H1 (cell line): ENCODE data around the gene POLL. TPM values are rescaled to one million over a fixed set of nuclear protein-coding genes. Genes with fewer than 3 reads are reported as not detected.

Experiments
- CTCF ChIA-PET: fragments of 300-600 bp; sonication (Branson Sonifier 250); formaldehyde crosslinking; loops from one replicate; lab custom pipeline; 2021; ENCODE audit not compliant: partially characterized antibody; lab: Charles Lee
- POLR2A ChIA-PET: fragments of 300-600 bp; sonication (Branson Sonifier 250); formaldehyde crosslinking; loops from one replicate; lab custom pipeline; 2021; ENCODE audit warnings: inconsistent platforms; ENCODE audit not compliant: partially characterized antibody; lab: Charles Lee
- DNase-seq, 2 experiments: peaks; one replicate each; pipeline versions ENCODE4 v3.0.0 to v3.0.0-alpha.2; 2010 to 2022; ENCODE audit warnings: low spot score in 2 of 2, low read depth in 1 of 2, mixed read lengths in 1 of 2
- FAIRE-seq: peaks from 2 replicates; lab custom pipeline; 2011; peaks lifted over from hg19 to GRCh38; lab: Jason Lieb, UNC
- H2AFZ ChIP-seq: 2 replicates; pipeline ENCODE4 v1.8.1; 2012; ENCODE audit warnings: low read length, inconsistent platforms
- H2AK5ac ChIP-seq: 2 replicates; pipeline ENCODE4 v1.6.1; 2013; ENCODE audit warnings: low read depth, low read length
- H2BK120ac ChIP-seq: replicated peaks from 2 replicates; pipeline ENCODE3; 2013; ENCODE audit warnings: low read depth, low read length, inconsistent platforms
- H2BK12ac ChIP-seq: 2 replicates; pipeline ENCODE4 v1.6.1; 2013; ENCODE audit warnings: low read depth, low read length
- H2BK15ac ChIP-seq: 2 replicates; pipeline ENCODE4 v1.6.1; 2013; ENCODE audit warnings: low read length
- H2BK20ac ChIP-seq: 2 replicates; pipeline ENCODE4 v1.6.1; 2013; ENCODE audit warnings: low read length
- H2BK5ac ChIP-seq: 2 replicates; pipeline ENCODE4 v1.6.1; 2013; ENCODE audit warnings: low read depth, low read length
- H3K14ac ChIP-seq: 2 replicates; pipeline ENCODE4 v1.6.1; 2013; ENCODE audit warnings: inconsistent platforms; ENCODE audit not compliant: insufficient read length
- H3K18ac ChIP-seq: 2 replicates; pipeline ENCODE4 v1.6.1; 2013; ENCODE audit warnings: low read length; ENCODE audit errors: extremely low read depth
- H3K23ac ChIP-seq: 2 replicates; pipeline ENCODE4 v1.6.1; 2013; ENCODE audit warnings: inconsistent platforms; ENCODE audit not compliant: insufficient read length
- H3K23me2 ChIP-seq: 2 replicates; pipeline ENCODE4 v1.6.1; 2013; ENCODE audit warnings: low read depth, low read length
- H3K27ac ChIP-seq: 2 replicates; pipeline ENCODE4 v1.6.1; 2011; ENCODE audit warnings: low read depth, low read length, inconsistent platforms
- H3K27me3 ChIP-seq, 4 experiments: replicated peaks in 1 of 4; 1 replicate in 1 of 4; 2 replicates in 3 of 4; pipeline versions ENCODE4 v1.6.1 to v1.8.1; 2011 to 2013; ENCODE audit warnings: low read length in 3 of 4, mild to moderate bottlenecking in 3 of 4, inconsistent platforms in 2 of 4, mixed read lengths in 2 of 4, moderate library complexity in 1 of 4; ENCODE audit not compliant: control insufficient read depth in 3 of 4, insufficient read depth in 3 of 4; ENCODE audit errors: extremely low read depth in 1 of 4
- H3K36me3 ChIP-seq, 4 experiments: 2 replicates each; pipeline versions ENCODE4 v1.6.1 to v1.8.1; 2011 to 2013; ENCODE audit warnings: mild to moderate bottlenecking in 4 of 4, low read length in 3 of 4, moderate library complexity in 2 of 4, control low read depth in 1 of 4, inconsistent platforms in 1 of 4; ENCODE audit not compliant: insufficient read depth in 4 of 4, control insufficient read depth in 2 of 4
- H3K4ac ChIP-seq: replicated peaks from 2 replicates; pipeline ENCODE3; 2013; ENCODE audit warnings: low read length, low read depth, mixed read lengths, inconsistent platforms; ENCODE audit not compliant: insufficient read length
- H3K4me1 ChIP-seq, 4 experiments: replicated peaks in 1 of 4; 1 replicate in 1 of 4; 2 replicates in 3 of 4; pipeline versions ENCODE4 v1.6.1 to v1.8.1; 2011 to 2013; ENCODE audit warnings: low read length in 3 of 4, inconsistent platforms in 2 of 4, mixed read lengths in 1 of 4; ENCODE audit not compliant: insufficient read depth in 4 of 4, control insufficient read depth in 3 of 4
- H3K4me2 ChIP-seq, 2 experiments: 2 replicates each; pipeline versions ENCODE4 v1.6.1 to v1.8.1; 2011 to 2013; ENCODE audit warnings: low read depth in 2 of 2, low read length in 2 of 2, control low read depth in 1 of 2, inconsistent platforms in 1 of 2, mild to moderate bottlenecking in 1 of 2; ENCODE audit not compliant: insufficient read depth in 1 of 2
- H3K4me3 ChIP-seq, 4 experiments: fragments of 200-600, 300-600 bp in 1 of 4; sonication (generic), shearing (Covaris generic), sonication (Bioruptor Twin) in 1 of 4; 2 replicates each; pipeline versions ENCODE4 v1.5.1 to v1.8.1; 2011 to 2016; ENCODE audit warnings: low read length in 4 of 4, low read depth in 3 of 4, control low read depth in 2 of 4, inconsistent platforms in 2 of 4, mild to moderate bottlenecking in 2 of 4, mixed read lengths in 1 of 4, moderate library complexity in 1 of 4; ENCODE audit not compliant: insufficient read depth in 2 of 4; ENCODE audit errors: extremely low read depth in 1 of 4
- H3K56ac ChIP-seq: replicated peaks from 2 replicates; pipeline ENCODE3; 2013; ENCODE audit warnings: low read depth, mild to moderate bottlenecking, mixed read lengths, low read length, inconsistent platforms; ENCODE audit not compliant: insufficient read length
- H3K79me1 ChIP-seq: 2 replicates; pipeline ENCODE4 v1.6.1; 2013; ENCODE audit warnings: low read depth, low read length, control low read depth
- H3K79me2 ChIP-seq, 2 experiments: 2 replicates each; pipeline versions ENCODE4 v1.6.1 to v1.8.1; 2012 to 2013; ENCODE audit warnings: low read length in 2 of 2, mild to moderate bottlenecking in 2 of 2, inconsistent platforms in 1 of 2; ENCODE audit not compliant: insufficient read depth in 2 of 2, control insufficient read depth in 1 of 2
- H3K9ac ChIP-seq, 4 experiments: replicated peaks in 1 of 4; 1 replicate in 1 of 4; 2 replicates in 3 of 4; pipeline versions ENCODE4 v1.6.1 to v1.8.1; 2011 to 2013; ENCODE audit warnings: low read depth in 3 of 4, low read length in 3 of 4, control low read depth in 2 of 4, mild to moderate bottlenecking in 2 of 4, moderate library complexity in 2 of 4, inconsistent platforms in 1 of 4; ENCODE audit errors: extremely low read depth in 1 of 4
- H3K9me3 ChIP-seq, 2 experiments: 2 replicates each; pipeline versions ENCODE4 v1.6.1 to v1.8.1; 2012 to 2013; ENCODE audit warnings: mild to moderate bottlenecking in 2 of 2, moderate library complexity in 2 of 2, control low read depth in 1 of 2, inconsistent platforms in 1 of 2, low read depth in 1 of 2, low read length in 1 of 2, mixed read lengths in 1 of 2; ENCODE audit not compliant: insufficient read depth in 2 of 2
- H4K20me1 ChIP-seq, 2 experiments: replicated peaks in 1 of 2; 2 replicates each; pipeline versions ENCODE3 to v1.8.1; 2011 to 2013; ENCODE audit warnings: inconsistent platforms in 2 of 2, low read length in 2 of 2, mild to moderate bottlenecking in 1 of 2; ENCODE audit not compliant: insufficient read depth in 2 of 2, control insufficient read depth in 1 of 2
- H4K5ac ChIP-seq: 2 replicates; pipeline ENCODE4 v1.6.1; 2013; ENCODE audit warnings: low read length, low read depth, mixed read lengths, inconsistent platforms; ENCODE audit not compliant: insufficient read length
- H4K8ac ChIP-seq: 2 replicates; pipeline ENCODE4 v1.8.0; 2013; ENCODE audit warnings: mild to moderate bottlenecking, moderate library complexity, low read length, inconsistent platforms; ENCODE audit not compliant: insufficient read depth; ENCODE audit errors: extremely low read depth
- H4K91ac ChIP-seq: replicated peaks from 2 replicates; pipeline ENCODE3; 2013; ENCODE audit warnings: low read length, mixed read lengths, inconsistent platforms; ENCODE audit not compliant: insufficient read length
- RFX5 ChIP-seq: IDR thresholded peaks from 2 replicates; pipeline ENCODE4 v1.6.1; 2011; ENCODE audit warnings: low read depth, low read length, improper control_type of control experiment, borderline replicate concordance
- SIX5 ChIP-seq: IDR thresholded peaks from 2 replicates; pipeline ENCODE4 v1.6.1; 2011; ENCODE audit warnings: mild to moderate bottlenecking, low read depth, low read length
- WGBS, 2 experiments: shearing (Covaris generic) in 1 of 2; methylation state at CpG; one replicate each; pipeline versions ENCODE4 v1.1.6 to v1.1.7; 2013 to 2015; ENCODE audit warnings: low lambda C conversion rate in 2 of 2, mixed read lengths in 2 of 2, inconsistent platforms in 1 of 2, low coverage in 1 of 2, missing lambda C conversion rate in 1 of 2; ENCODE audit not compliant: insufficient replicate concordance in 2 of 2, insufficient coverage in 1 of 2, insufficient read length in 1 of 2; ENCODE audit errors: extremely low coverage in 1 of 2, missing lambda C conversion rate in 1 of 2; 5-methylcytosine and 5-hydroxymethylcytosine counted together
- polyA plus RNA-seq, 7 experiments: library from polyadenylated mRNA; depleted of rRNA in 3 of 7; stranded (reverse) in 5 of 7; unstranded in 2 of 7; fragments of >200 nt in 5 of 7; fragments of 200-250 nt in 2 of 7; gene quantifications; 1 replicate in 5 of 7; 2 replicates in 1 of 7; 4 replicates in 1 of 7; pipeline versions ENCODE4 v1.2.1 to v1.2.3, GENCODE V29; 2011 to 2013; ENCODE audit warnings: missing spikeins in 2 of 7, mixed read lengths in 2 of 7
- total RNA-seq: library from RNA; stranded (reverse); fragmentation: NEBNext Ultra II Directional; extraction: Animal tissue kit (Norgen Biotek cat#: 25700); gene quantifications from 2 replicates; pipeline ENCODE4 v1.2.1, GENCODE V29; 2021

The POLL gene
- total and polyA plus RNA-seq, 2 of the 8 experiments (the other 6 are each of a cell fraction or from before 2014, with no cell fraction given) = 26.1 to 45.9 TPM

GRCh38 chr10:101588879-101589278 is 822 bp upstream of the POLL start:
- no peak overlapping the region for H4K91ac ChIP-seq
- no peak overlapping the region for H2AK5ac ChIP-seq
- H3K4ac ChIP-seq = no peak overlapping the region
- no peak overlapping the region for H4K5ac ChIP-seq
- ChIA-PET POLR2A (interaction anchor here (0.5 to 5.2 kb wide), 3 partner anchors 12 to 1579 kb away, joined by 3 to 42 read pairs (median 3); no protein-coding TSS in a partner anchor), CTCF (interaction anchor here (0.6 to 5.7 kb wide), 8 partner anchors 13 to 953 kb away, joined by 3 to 30 read pairs (median 4); partner anchors contain the start of gene NPM3)
- H3K23ac ChIP-seq = no peak overlapping the region
- H3K4me3 ChIP-seq = peak overlapping the region; percentile 83 to 96 (median 88); a peak in 7 of 8 replicates
- WGBS, 2 experiments = 77% methylated on average over 5 of the region's 5 CpGs; no CpG with 5 or more reads in 1 of the 2 experiments
- H3K9me3 ChIP-seq = no peaks in the 10 kb centered on the region
- H3K27me3 ChIP-seq = no peaks in the 10 kb centered on the region
- no peak overlapping the region for H2BK5ac ChIP-seq
- no peak overlapping the region for H3K27ac ChIP-seq
- no peak overlapping the region for H2AFZ ChIP-seq
- no peak overlapping the region for H2BK120ac ChIP-seq
- no peak overlapping the region for H3K18ac ChIP-seq
- H3K36me3 ChIP-seq = peaks cover 0 to 9% (median 0%) of the 10 kb centered on the region in 4 experiments; a peak in 2 of 8 replicates
- no peak overlapping the region for H4K8ac ChIP-seq
- no peaks in the 10 kb centered on the region; the same call in 1 of the 2 replicates for H3K79me1 ChIP-seq
- TF ChIP-seq SIX5 (no peak), RFX5 (peak; percentile 72; the same call in 1 of the 2 replicates)
- peaks cover 0 to 8% of the 10 kb centered on the region in 2 experiments; a peak in 1 of 4 replicates for H3K79me2 ChIP-seq
- no peak overlapping the region for H2BK12ac ChIP-seq
- peaks cover 8% of the 10 kb centered on the region for H3K23me2 ChIP-seq
- H2BK20ac ChIP-seq = no peak overlapping the region
- no peak overlapping the region for H3K9ac ChIP-seq
- no peaks in the 10 kb centered on the region for H4K20me1 ChIP-seq
- H2BK15ac ChIP-seq = no peak overlapping the region
- peaks cover 0 to 4% (median 4%) of the 10 kb centered on the region in 4 experiments; a peak in 6 of 7 replicates for H3K4me1 ChIP-seq
- FAIRE-seq (no peak), DNase-seq (no peak)
- H3K56ac ChIP-seq = no peak overlapping the region
- peak overlapping the region; percentile 81 to 94 for H3K4me2 ChIP-seq
- H3K14ac ChIP-seq = no peak overlapping the region
